SHP77 treated with DMSO at 0.1 percent for 48 hours (cell line): ENCODE results near the gene TENT4A.
A peak's percentile ranks its signal among the peaks of the same experiment; 100 is the strongest.

Experiments used
- DNase-seq: peaks from one replicate; lab custom pipeline; 2025; lab: John Stamatoyannopoulos, UW

Gene TENT4A

GRCh38 chr5:6752782-6753181, 39.5 kb downstream of the TENT4A start:
- DNase-seq: no peak

DNA sequence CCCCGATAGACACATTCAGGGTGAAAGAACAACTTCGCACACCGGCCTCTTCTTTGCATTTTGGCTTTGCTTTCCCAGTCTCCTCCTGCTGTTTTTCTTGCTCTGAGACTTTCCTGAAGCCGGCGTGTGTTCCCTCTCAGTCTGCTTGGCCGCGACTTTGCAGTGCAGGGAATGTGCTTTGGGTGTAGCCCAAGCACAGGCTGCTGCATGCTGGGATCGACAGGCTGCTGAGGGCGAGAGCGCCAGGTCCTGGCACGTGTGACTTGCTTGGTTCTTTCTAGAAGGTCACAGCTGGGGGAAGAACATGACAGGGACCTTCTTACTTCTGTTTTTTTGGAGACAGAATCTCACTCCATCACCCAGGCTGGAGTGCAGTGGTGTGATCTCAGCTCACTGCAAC, 40.6 kb downstream of the TENT4A start:
- no peak for DNase-seq

- no peak for DNase-seq
These were observed 41.5 kb downstream of the TENT4A start for GRCh38 chr5:6754766-6755165.

GRCh38 chr5:6755519-6755918, 42.3 kb downstream of the TENT4A start:
- no peak for DNase-seq

GRCh38 chr5:6755941-6756340, 42.7 kb downstream of the TENT4A start:
- no peak for DNase-seq

GRCh38 chr5:6757414-6757969, 44.3 kb downstream of the TENT4A start:
- no peak for DNase-seq

GRCh38 chr5:6758236-6758635, 45.0 kb downstream of the TENT4A start:
- DNase-seq: no peak

DNA sequence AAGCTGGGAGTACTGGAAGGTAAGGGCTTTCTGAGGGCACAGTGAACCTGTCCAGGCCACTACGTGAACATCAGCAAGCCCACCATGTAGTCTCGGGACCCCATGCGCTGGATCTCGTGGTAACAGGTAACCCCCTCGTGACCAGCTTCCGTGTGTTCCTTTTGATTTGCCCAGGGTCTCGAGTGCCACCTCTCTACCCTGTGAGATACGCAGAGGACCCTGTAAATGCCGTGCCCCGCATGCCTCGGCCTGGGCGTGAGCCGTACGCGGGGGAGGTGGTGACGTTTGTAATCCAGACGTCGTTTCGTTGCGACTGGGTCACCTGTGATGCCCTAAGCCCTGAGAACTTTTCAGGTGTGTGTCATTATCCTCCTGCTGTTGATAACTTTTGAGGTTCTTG, 45.5 kb downstream of the TENT4A start:
- DNase-seq: no peak

DNA sequence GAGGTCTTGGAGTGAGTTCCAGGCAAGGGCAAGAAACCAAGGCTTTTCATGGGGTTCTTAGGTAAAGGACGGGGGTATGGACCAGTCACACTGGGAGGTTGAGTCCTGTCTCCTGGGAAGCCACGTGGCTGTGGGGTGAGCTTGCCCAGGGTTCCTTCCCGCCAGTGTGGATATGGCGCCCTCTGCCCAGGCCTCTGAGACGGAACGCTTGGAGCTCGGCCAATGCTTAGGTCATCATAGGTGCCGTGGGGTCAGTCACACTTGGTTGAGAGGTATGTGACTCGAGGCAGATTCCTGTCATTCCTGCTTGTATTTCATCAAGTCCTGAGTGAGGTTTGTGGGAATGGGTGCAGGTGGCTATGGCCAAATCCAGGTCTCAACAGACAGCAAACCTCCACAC, 46.2 kb downstream of the TENT4A start:
- DNase-seq: no peak

GRCh38 chr5:6759983-6760382, 46.8 kb downstream of the TENT4A start:
- DNase-seq: no peak

- no peak for DNase-seq
These were observed 47.5 kb downstream of the TENT4A start for GRCh38 chr5:6760686-6761085.

- DNase-seq: no peak
These were observed 48.1 kb downstream of the TENT4A start for GRCh38 chr5:6761333-6761732.

GRCh38 chr5:6762116-6762515, 48.9 kb downstream of the TENT4A start:
- DNase-seq: no peak

GRCh38 chr5:6762697-6763096, 49.5 kb downstream of the TENT4A start:
- no peak for DNase-seq

GRCh38 chr5:6763191-6763590, 50.0 kb downstream of the TENT4A start:
- DNase-seq: no peak

- DNase-seq: peak; percentile 78
These were observed 52.6 kb downstream of the TENT4A start for GRCh38 chr5:6765612-6766525.

- peak; percentile 96 for DNase-seq
These were observed 53.4 kb downstream of the TENT4A start for GRCh38 chr5:6766604-6767093.

DNA sequence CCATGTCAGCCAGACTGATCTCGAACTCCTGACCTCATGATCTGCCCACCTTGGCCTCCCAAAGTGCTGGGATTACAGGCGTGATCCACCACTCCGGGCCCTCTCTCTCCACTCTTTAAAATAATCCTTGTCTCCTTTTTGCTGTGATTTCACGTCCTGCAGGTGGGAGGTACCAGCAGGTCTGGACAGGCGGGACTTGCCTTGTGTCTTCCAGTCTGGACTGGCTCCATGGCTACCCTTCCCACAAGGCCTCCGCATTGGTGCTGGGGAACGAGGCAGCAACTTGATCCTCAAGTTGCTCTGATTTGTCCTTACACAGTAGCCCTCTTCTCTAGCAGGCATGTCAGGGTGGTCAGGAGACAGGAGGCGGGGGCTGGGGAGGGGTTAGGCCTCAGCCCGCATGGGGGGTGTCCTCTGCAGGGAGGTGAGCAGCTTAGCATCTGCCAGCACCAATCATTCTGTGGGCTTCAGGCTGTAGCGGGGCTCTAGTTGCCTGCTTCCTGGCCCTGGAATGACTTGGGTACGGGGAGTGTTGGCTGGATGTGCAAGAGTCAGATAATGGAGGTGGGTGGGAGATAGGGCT, 54.3 kb downstream of the TENT4A start:
- no peak for DNase-seq

DNA sequence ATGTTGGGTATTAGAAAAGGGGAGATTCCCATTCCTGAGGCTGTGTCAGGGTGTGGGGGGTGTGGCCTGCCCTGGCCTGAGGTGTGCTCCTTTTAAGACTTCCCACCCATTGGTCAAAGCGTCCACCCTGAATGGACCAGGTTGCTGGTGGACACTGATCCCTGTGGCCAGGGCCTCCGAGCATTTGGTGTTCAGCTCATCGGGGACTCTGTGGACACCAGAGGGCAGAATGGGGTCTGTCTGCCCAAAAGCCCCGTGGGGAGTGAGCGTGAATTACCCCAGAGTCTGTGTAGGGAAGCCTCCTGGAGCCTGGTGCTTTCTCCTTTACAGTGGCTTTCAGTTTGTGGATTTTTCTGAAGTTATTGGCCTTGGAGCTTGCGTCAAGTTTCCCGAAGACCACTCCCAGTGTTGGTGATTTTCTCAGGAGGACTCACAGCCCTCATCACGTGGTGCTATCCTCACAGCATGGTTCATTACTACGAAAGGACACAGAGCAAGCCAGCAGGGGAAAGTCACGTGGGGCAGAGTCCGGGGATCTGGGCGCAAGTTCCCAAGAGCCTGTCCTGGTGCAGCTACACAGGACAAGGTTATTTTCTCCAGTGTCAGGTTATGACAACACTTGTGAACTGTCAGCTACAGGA, 55.5 kb downstream of the TENT4A start:
- DNase-seq: no peak

- no peak for DNase-seq
These were observed 57.8 kb downstream of the TENT4A start for GRCh38 chr5:6770826-6771607.

- DNase-seq: no peak
These were observed 59.7 kb downstream of the TENT4A start for GRCh38 chr5:6772886-6773285.
